Ovary (tissue), 9 donors: Measurements from ENCODE around the gene CAPN14. TPM values are rescaled to one million over a fixed set of nuclear protein-coding genes. Genes with fewer than 3 reads are reported as not detected.

Source experiments
- DNase-seq, 5 donors: peaks; one replicate each; pipeline ENCODE4 v3.0.0-alpha.2; 2019 to 2020
- H3K27ac ChIP-seq, 2 donors: fragments of 200-600 bp; one replicate each; pipeline versions ENCODE4 v1.5.1 to v1.8.0; 2019 to 2022
- H3K27me3 ChIP-seq: fragments of 200-600 bp; one replicate; pipeline ENCODE4 v1.8.0; 2022
- H3K36me3 ChIP-seq: fragments of 200-600 bp; sonication (generic); one replicate; pipeline ENCODE4 v1.5.1; 2019
- H3K4me1 ChIP-seq: one replicate; pipeline ENCODE4 v1.8.1; 2013; ENCODE audit warnings: mild to moderate bottlenecking, moderate library complexity; ENCODE audit not compliant: insufficient read depth
- H3K4me3 ChIP-seq: fragments of 200-600 bp; sonication (generic); one replicate; pipeline ENCODE4 v1.5.1; 2017
- H3K9me3 ChIP-seq, 2 donors: fragments of 200-600 bp in 1 of 2; sonication (generic) in 1 of 2; one replicate each; pipeline versions ENCODE4 v1.5.1 to v1.8.1; 2013 to 2019; ENCODE audit warnings: mild to moderate bottlenecking in 1 of 2, moderate library complexity in 1 of 2
- EP300 ChIP-seq: sonication (generic); formaldehyde crosslinking; IDR thresholded peaks from one replicate; pipeline ENCODE4 v1.6.1; 2017; ENCODE audit warnings: antibody characterized with exemption
- POLR2A ChIP-seq: fragments of 450-650 bp; IDR thresholded peaks from one replicate; pipeline ENCODE4 v1.6.1; 2017; ENCODE audit warnings: antibody characterized with exemption, mild to moderate bottlenecking, moderate library complexity
- WGBS, 3 donors: extraction: QIAGEN DNeasy Blood & Tissue Kit in 1 of 3; methylation state at CpG; one replicate each; pipeline versions ENCODE4 v1.1.5 to v1.1.7; 2013 to 2017; 5-methylcytosine and 5-hydroxymethylcytosine counted together
- intact Hi-C, 4 donors: fragments of 100-400 bp; cut with DNase I; formaldehyde crosslinking; loops; one replicate each; pipeline versions ENCODE4 v1.11.0 to v1.15.1; 2022 to 2023
- polyA plus RNA-seq, 2 donors: library from polyadenylated mRNA; stranded (reverse); fragments of 200-250 nt in 1 of 2; fragments of 350-450 nt in 1 of 2; fragmentation: Illumina TruSeq in 1 of 2; extraction: RNeasy Lipid Tissue Mini Kit (QIAGEN cat#74804) in 1 of 2; gene quantifications; one replicate each; pipeline ENCODE4 v1.2.3, GENCODE V29; 2013 to 2014
- total RNA-seq, 7 donors: library from RNA; depleted of rRNA in 2 of 7; stranded (reverse); fragments of >200 nt in 2 of 7; fragmentation: NEBNext Ultra II Directional in 3 of 7; extraction: Animal tissue kit (Norgen Biotek cat#: 25700) in 3 of 7; gene quantifications; one replicate each; pipeline versions ENCODE4 v1.1.0 to v1.2.4, GENCODE V29; 2016 to 2023
- TF ChIP-seq, protein P1 (sequence below), 3 donors: fragments of 450-650 bp in 2 of 3; fragments of 200-600 bp in 1 of 3; IDR thresholded peaks; one replicate each; pipeline versions ENCODE4 v1.5.1 to v1.8.0; 2016 to 2022; ENCODE audit warnings: antibody characterized with exemption in 3 of 3, mild to moderate bottlenecking in 1 of 3
- donor health status: DM: no; HTN: no; CAD: no; lungs with moderate emphysema.
- donor health status: DM: no; HTN: no; CAD: no.
- donor health status: Bipolar disorder and iron deficiency.
- donor health status: DM: yes; HTN: yes; CAD: no.
- donor health status: DM: no; HTN: no; CAD: no.
- donor health status: DM: yes; HTN: yes; CAD: no.

The CAPN14 gene
- total and polyA plus RNA-seq, 9 donors, result 0.05 to 0.23 (median 0.05) TPM; not detected in 2

DNA sequence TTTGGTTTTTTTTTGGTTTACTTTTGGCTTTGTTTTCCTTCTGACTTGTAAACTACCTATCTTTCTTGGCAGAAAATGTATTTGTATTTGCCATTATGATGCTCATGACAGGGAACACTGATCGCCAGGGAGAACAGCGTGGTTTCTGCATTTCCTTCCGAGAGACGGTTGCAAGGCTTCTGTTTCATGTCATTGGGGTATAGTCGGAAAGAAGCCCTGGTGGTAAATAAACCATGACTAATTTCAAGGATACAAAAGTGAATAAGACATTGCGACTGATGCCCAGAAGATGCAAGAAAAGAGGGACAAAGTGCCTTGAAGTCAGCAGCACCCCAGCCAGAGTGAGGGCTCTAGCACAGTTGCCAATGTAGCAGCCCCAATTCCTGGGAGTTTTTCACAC lies 4.2 kb upstream of the CAPN14 start:
- Histone ChIP-seq H3K27ac (no peak overlapping the region), H3K27me3 (no peaks in the 10 kb centered on the region), H3K36me3 (no peaks in the 10 kb centered on the region), H3K4me3 (no peak overlapping the region), H3K9me3 (no peaks in the 10 kb centered on the region), H3K4me1 (no peaks in the 10 kb centered on the region)
- DNase-seq, result no peak
- WGBS, 3 donors, result 59 to 67% (median 61%) methylated on average over 6 of the region's 6 CpGs
- TF ChIP-seq, protein P1, sequence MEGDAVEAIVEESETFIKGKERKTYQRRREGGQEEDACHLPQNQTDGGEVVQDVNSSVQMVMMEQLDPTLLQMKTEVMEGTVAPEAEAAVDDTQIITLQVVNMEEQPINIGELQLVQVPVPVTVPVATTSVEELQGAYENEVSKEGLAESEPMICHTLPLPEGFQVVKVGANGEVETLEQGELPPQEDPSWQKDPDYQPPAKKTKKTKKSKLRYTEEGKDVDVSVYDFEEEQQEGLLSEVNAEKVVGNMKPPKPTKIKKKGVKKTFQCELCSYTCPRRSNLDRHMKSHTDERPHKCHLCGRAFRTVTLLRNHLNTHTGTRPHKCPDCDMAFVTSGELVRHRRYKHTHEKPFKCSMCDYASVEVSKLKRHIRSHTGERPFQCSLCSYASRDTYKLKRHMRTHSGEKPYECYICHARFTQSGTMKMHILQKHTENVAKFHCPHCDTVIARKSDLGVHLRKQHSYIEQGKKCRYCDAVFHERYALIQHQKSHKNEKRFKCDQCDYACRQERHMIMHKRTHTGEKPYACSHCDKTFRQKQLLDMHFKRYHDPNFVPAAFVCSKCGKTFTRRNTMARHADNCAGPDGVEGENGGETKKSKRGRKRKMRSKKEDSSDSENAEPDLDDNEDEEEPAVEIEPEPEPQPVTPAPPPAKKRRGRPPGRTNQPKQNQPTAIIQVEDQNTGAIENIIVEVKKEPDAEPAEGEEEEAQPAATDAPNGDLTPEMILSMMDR (IDR thresholded peaks at IDR 0.05), result no peak
- no peak for TF ChIP-seq POLR2A
- no peak for TF ChIP-seq EP300
- intact Hi-C loops, result no loop called here

DNA sequence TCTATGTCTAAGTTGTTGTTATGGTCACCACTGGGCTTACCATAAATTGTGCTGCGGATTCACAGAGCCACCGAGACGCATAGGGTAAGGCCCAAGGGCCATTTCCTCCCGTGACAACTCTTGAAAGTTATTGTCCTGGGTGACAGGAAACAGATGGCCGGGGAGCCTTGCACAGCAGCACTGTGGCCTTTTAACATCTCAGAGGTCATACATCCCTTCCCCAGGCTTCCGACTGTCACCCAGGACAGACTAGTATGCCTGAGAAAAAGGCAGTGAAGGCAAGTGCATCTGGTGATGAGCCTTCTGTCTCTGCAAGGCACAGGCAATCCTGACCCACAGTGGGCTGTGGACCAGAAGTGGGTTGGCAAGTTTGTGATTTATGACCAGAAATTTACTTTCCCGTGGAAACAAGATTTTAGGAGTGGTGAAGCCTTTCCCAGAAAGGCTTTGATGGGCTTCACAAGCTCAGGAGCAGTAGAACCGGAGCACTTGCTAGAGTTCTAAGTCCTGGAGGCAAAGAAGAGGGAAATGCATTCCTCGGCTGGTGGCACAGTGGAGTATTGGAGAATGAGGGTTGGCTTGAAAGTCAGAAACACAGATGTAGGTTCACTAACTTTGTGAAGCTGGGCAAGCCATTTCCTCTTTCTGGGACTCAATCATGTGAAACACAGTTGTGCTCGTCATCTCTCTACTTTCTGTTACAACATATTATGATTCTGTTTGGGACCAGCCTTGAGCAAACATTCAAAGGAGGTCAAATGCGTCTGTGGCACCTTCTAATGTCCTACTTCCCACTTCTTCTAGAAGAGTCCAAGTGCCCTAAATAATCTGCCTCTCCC lies 2.0 kb upstream of the CAPN14 start:
- intact Hi-C loops, result no loop called here
- DNase-seq, result no peak

GRCh38 chr2:31216734-31217133 lies 581 bp downstream of the CAPN14 start:
- no peak for TF ChIP-seq EP300
- no peak for TF ChIP-seq POLR2A
- TF ChIP-seq, protein P1 (IDR thresholded peaks at IDR 0.05), result no peak
- no peaks in the 10 kb centered on the region for H3K9me3 ChIP-seq
- 62 to 69% (median 67%) methylated on average over 5 of the region's 5 CpGs for WGBS, 3 donors
- H3K27ac ChIP-seq, result no peak overlapping the region
- no peaks in the 10 kb centered on the region for H3K27me3 ChIP-seq
- intact Hi-C loops, result no loop called here
- no peak for DNase-seq
- H3K4me3 ChIP-seq, result no peak overlapping the region
- H3K4me1 ChIP-seq, result no peaks in the 10 kb centered on the region
- no peaks in the 10 kb centered on the region for H3K36me3 ChIP-seq

More for the DNA sequence above, 2.0 kb upstream of the CAPN14 start:
- 38 to 43% (median 41%) methylated on average over 11 of the region's 11 CpGs for WGBS, 3 donors
- Histone ChIP-seq H3K9me3 (no peaks in the 10 kb centered on the region), H3K4me1 (no peaks in the 10 kb centered on the region), H3K36me3 (no peaks in the 10 kb centered on the region), H3K27me3 (no peaks in the 10 kb centered on the region), H3K4me3 (no peak overlapping the region), H3K27ac (no peak overlapping the region)
- TF ChIP-seq EP300 (no peak), POLR2A (no peak)
- TF ChIP-seq, protein P1 (IDR thresholded peaks at IDR 0.05), result no peak

DNA sequence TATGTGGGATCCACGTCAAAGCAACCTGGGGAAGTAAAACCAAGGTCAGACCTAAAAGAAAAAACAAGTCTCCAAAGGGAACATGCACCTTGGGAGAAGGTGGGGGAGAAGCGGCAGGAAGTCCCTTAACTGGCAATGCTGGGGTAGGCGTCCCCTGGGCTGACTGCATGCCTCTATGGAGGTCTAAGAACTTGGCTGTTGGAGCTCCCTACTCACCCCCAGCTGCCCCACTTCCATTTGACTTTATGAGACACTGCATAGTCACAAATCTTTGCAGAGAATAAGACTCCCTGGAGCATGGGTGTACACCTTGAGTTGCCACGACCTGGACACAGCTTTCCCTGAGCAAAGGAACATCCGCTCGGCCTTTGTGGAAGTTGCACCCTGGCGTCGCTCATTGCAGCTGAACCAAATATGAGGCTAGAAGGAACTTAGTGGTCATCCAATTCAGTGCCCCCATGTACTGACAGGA lies 2.8 kb downstream of the CAPN14 start:
- no peaks in the 10 kb centered on the region for H3K36me3 ChIP-seq
- no peaks in the 10 kb centered on the region for H3K27me3 ChIP-seq
- H3K27ac ChIP-seq, result no peak overlapping the region
- DNase-seq, result no peak
- no peaks in the 10 kb centered on the region for H3K9me3 ChIP-seq
- WGBS, 3 donors, result 85 to 91% (median 87%) methylated on average over 8 of the region's 8 CpGs
- H3K4me1 ChIP-seq, result no peaks in the 10 kb centered on the region
- TF ChIP-seq, protein P1 (IDR thresholded peaks at IDR 0.05), result no peak
- TF ChIP-seq POLR2A (no peak), EP300 (no peak)
- no peak overlapping the region for H3K4me3 ChIP-seq
- intact Hi-C loops, result no loop called here
